Fibroblast of villous mesenchyme (primary cell): ENCODE data around the gene ATXN7. TPM values are rescaled to one million over a fixed set of nuclear protein-coding genes. Genes with fewer than 3 reads are reported as not detected.

ENCODE experiments used
- DNase-seq: peaks from one replicate; pipeline ENCODE4 v3.0.0-alpha.2; 2010; ENCODE audit warnings: low read depth
- H3K4me3 ChIP-seq: 2 replicates; pipeline ENCODE4 v1.5.1; 2011; ENCODE audit warnings: low read depth, mild to moderate bottlenecking, low read length
- CTCF ChIP-seq: IDR thresholded peaks from 2 replicates; pipeline ENCODE4 v1.5.1; 2012; ENCODE audit warnings: low read depth, mild to moderate bottlenecking, low read length; ENCODE audit not compliant: insufficient read depth
- total RNA-seq: library from RNA; depleted of rRNA; stranded (reverse); fragments of >200 nt; gene quantifications from 2 replicates; pipeline ENCODE4 v1.2.3, GENCODE V29; 2012

Gene ATXN7
- total RNA-seq, 1 donor = 14.7 TPM

- H3K4me3 ChIP-seq = no peak overlapping the region
- TF ChIP-seq CTCF = no peak
- DNase-seq = no peak
These were observed 33.1 kb upstream of the ATXN7 start for GRCh38 chr3:63830526-63830925.

GRCh38 chr3:63832395-63832794 lies 31.3 kb upstream of the ATXN7 start:
- no peak for TF ChIP-seq CTCF
- H3K4me3 ChIP-seq = no peak overlapping the region
- no peak for DNase-seq

GRCh38 chr3:63841704-63842103 lies 22.0 kb upstream of the ATXN7 start:
- H3K4me3 ChIP-seq = no peak overlapping the region
- no peak for TF ChIP-seq CTCF
- DNase-seq = no peak

- DNase-seq = no peak
These were observed 21.5 kb upstream of the ATXN7 start for GRCh38 chr3:63842127-63842526.

GRCh38 chr3:63845215-63845614 lies 18.5 kb upstream of the ATXN7 start:
- no peak overlapping the region for H3K4me3 ChIP-seq
- no peak for TF ChIP-seq CTCF
- no peak for DNase-seq

More at GRCh38 chr3:63842127-63842526, 21.5 kb upstream of the ATXN7 start:
- no peak overlapping the region for H3K4me3 ChIP-seq
- TF ChIP-seq CTCF = no peak

GRCh38 chr3:63847718-63848450 lies 15.8 kb upstream of the ATXN7 start:
- no peak for TF ChIP-seq CTCF

GRCh38 chr3:63849175-63849574 lies 14.5 kb upstream of the ATXN7 start:
- H3K4me3 ChIP-seq = no peak overlapping the region
- no peak for TF ChIP-seq CTCF

More at GRCh38 chr3:63847718-63848450, 15.8 kb upstream of the ATXN7 start:
- no peak overlapping the region for H3K4me3 ChIP-seq
- DNase-seq = no peak

More at GRCh38 chr3:63849175-63849574, 14.5 kb upstream of the ATXN7 start:
- no peak for DNase-seq
